AG09319 (cell line): ENCODE results near the gene CYP2S1.

Source experiments
- DNase-seq: peaks from one replicate; pipeline ENCODE4 v3.0.0-alpha.2; 2010; ENCODE audit warnings: low read depth; ENCODE audit errors: extremely low read depth
- TF ChIP-seq, protein P1 (sequence below): IDR thresholded peaks from 2 replicates; pipeline ENCODE4 v1.5.1; 2011; ENCODE audit warnings: low read depth, mild to moderate bottlenecking, inconsistent platforms, low read length, moderate library complexity

The CYP2S1 gene

DNA sequence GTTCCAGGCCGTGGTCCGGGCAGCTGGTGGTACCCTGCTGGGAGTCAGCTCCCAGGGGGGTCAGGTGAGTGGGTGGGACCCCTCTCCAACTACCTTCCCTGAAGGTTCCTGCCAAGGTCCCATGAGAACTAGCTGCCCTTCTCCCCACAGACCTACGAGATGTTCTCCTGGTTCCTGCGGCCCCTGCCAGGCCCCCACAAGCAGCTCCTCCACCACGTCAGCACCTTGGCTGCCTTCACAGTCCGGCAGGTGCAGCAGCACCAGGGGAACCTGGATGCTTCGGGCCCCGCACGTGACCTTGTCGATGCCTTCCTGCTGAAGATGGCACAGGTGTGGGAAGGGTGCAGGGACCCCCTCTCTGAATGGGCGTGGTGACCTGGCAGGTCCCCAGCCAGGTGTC is 5.5 kb downstream of the CYP2S1 start:
- TF ChIP-seq, protein P1, sequence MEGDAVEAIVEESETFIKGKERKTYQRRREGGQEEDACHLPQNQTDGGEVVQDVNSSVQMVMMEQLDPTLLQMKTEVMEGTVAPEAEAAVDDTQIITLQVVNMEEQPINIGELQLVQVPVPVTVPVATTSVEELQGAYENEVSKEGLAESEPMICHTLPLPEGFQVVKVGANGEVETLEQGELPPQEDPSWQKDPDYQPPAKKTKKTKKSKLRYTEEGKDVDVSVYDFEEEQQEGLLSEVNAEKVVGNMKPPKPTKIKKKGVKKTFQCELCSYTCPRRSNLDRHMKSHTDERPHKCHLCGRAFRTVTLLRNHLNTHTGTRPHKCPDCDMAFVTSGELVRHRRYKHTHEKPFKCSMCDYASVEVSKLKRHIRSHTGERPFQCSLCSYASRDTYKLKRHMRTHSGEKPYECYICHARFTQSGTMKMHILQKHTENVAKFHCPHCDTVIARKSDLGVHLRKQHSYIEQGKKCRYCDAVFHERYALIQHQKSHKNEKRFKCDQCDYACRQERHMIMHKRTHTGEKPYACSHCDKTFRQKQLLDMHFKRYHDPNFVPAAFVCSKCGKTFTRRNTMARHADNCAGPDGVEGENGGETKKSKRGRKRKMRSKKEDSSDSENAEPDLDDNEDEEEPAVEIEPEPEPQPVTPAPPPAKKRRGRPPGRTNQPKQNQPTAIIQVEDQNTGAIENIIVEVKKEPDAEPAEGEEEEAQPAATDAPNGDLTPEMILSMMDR, result no peak

DNA sequence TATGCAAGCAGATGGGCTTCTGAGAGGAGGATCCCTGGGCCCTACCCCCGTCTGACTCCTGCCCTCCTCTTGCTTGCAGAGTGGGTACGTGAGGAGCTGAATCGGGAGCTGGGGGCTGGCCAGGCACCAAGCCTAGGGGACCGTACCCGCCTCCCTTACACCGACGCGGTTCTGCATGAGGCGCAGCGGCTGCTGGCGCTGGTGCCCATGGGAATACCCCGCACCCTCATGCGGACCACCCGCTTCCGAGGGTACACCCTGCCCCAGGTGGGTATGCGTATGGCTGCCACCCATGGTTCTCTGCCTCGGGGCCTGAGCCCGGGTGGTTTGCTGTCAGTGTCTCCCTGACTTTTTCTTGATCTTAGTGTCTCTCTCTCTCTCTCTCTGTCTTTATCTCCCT is 10.4 kb downstream of the CYP2S1 start:
- DNase-seq, result no peak
- TF ChIP-seq, protein P1, result no peak

More for the DNA sequence above, 5.5 kb downstream of the CYP2S1 start:
- DNase-seq, result no peak

DNA sequence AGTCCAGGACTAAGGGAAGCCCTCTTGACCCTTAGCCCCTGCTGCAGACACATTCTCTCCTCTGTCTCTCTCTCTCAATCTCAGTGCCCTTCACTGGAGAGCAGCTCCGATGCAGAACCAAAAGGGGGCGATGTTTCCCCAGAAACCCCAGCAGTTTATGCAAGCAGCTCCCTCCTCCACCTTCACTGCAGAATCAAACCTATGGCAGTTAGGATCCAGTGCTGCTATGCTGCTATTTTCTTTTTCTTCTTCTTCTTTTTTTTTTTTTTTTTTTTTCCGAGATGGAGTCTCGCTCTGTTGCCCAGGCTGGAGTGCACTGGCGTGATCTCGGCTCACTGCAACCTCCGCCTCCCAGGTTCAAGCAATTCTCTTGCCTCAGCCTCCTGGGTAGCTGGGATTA is 11.3 kb downstream of the CYP2S1 start:
- peak; percentile 73 for DNase-seq
- TF ChIP-seq, protein P1, result peak; percentile 97

DNA sequence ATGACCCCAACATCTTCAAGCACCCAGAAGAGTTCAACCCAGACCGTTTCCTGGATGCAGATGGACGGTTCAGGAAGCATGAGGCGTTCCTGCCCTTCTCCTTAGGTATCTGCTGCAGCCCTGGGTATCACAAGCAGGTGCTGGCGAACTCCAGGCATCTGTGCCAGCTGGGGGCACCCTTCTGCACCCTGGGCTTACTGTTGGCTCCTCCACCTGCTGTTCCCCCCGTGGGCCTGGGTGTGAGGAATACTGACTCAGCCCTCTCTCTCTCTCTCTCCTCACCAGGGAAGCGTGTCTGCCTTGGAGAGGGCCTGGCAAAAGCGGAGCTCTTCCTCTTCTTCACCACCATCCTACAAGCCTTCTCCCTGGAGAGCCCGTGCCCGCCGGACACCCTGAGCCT is 13.0 kb downstream of the CYP2S1 start:
- TF ChIP-seq, protein P1, result no peak
- DNase-seq, result no peak

DNA sequence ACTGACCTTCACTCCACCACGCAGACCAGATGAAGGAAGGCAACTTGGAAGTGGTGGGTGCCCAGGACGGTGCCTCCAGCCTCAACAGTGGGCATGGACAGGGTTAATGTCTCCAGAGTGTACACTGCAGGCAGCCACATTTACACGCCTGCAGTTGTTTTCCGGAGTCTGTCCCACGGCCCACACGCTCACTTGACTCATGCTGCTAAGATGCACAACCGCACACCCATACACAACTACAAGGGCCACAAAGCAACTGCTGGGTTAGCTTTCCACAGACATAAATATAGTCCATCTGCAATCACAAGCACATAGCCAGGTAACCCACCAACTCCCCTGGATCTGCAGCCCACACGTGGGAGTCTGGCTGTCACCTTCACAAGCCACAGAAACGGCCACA is 13.4 kb downstream of the CYP2S1 start:
- TF ChIP-seq, protein P1, result no peak
- no peak for DNase-seq

DNA sequence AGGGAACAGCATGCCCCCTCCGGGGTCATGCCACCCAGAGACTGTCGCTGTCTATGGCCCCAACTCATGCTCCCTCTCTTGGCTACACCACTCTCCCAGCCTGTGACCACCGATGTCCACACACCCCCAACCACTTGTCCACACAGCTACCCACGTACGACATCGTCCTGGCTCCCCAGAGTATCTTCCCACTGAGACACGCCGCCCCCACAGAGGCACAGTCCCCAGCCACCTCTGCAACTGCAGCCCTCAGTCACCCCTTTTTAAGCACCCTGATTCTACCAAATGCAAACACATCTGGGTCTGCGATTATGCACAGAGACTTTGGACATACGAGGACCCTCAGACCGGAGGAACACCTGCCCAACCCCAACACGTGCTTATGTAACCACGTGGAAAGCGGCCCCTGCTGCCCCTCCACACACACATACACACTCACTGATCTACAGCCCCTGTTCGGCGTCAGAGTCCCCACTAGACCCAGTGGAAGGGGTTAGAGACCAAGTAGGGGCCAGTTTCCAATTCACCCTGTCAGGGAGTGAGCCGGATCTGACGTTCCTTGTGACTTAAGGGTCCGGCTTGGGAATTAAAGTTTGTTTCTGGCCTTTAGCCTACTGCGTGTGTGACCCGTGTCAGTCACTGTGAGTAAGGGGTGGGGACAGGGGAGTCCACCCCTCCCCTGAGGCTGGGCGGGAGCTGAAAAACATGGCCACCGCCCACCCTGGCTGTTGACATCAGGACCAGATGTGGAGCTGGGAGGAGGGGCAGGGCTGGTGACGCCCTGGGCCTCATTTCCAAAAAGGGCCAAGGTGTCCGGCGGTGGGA is 14.1 kb downstream of the CYP2S1 start:
- TF ChIP-seq, protein P1, result no peak
- no peak for DNase-seq

DNA sequence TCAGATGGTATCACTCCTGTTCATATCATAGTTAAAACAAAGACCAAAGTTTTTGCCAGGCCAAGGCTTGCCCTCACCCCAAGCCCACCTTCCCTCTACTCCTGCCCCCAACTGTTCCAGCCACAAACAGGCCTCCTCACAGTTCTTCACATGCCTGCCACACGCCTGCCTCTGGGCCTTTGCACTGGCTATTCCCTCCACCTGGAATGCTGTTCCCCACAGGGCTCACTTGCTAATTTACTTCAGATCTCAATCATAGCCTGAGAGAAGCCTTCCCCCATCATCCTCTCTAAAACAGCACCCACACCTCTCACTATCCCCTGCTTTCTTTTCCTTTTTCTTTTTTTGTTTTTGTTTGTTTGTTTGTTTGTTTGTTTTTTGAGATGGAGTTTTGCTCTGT is 21.1 kb downstream of the CYP2S1 start:
- TF ChIP-seq, protein P1, result no peak
- DNase-seq, result no peak
